SK-N-SH (cell line): ENCODE measurements around the gene DRC3. TPM values are rescaled to one million over a fixed set of nuclear protein-coding genes. Genes with fewer than 3 reads are reported as not detected.

ENCODE experiments used
- CTCF ChIA-PET: fragments of 300-600, 350-600 bp; formaldehyde crosslinking; extraction: SDS; loops from one replicate; lab custom pipeline; 2021; lab: Yijun Ruan, JAX
- POLR2A ChIA-PET: fragments of 350-600 bp; sonication (Branson Sonifier 250); formaldehyde crosslinking; extraction: SDS; loops from one replicate; lab custom pipeline; 2020; ENCODE audit warnings: antibody characterized with exemption, inconsistent platforms; lab: Yijun Ruan, JAX
- DNase-seq: peaks from one replicate; pipeline ENCODE4 v3.0.0; 2012
- H2AFZ ChIP-seq: fragments of 200-600 bp; sonication (generic); 2 replicates; pipeline ENCODE4 v1.8.1; 2016; ENCODE audit warnings: antibody characterized with exemption, mild to moderate bottlenecking, low read depth
- H3F3A ChIP-seq: fragments of 200-600 bp; sonication (generic); replicated peaks from 2 replicates; pipeline ENCODE3; 2016; ENCODE audit warnings: antibody characterized with exemption, mild to moderate bottlenecking; ENCODE audit not compliant: insufficient read depth
- H3K27ac ChIP-seq, 2 experiments: fragments of 200-500 bp in 1 of 2; fragments of 200-600 bp in 1 of 2; sonication (Bioruptor generic) in 1 of 2; sonication (generic), shearing (Covaris generic) in 1 of 2; 2 replicates each; pipeline versions ENCODE4 v1.5.1 to v1.6.1; 2014 to 2016; ENCODE audit warnings: low read depth in 2 of 2, inconsistent platforms in 1 of 2, low read length in 1 of 2, mild to moderate bottlenecking in 1 of 2, mixed read lengths in 1 of 2
- H3K27me3 ChIP-seq: fragments of 200-600 bp; sonication (generic), shearing (Covaris generic); 2 replicates; pipeline ENCODE4 v1.6.1; 2016; ENCODE audit warnings: mixed run types; ENCODE audit not compliant: insufficient read depth
- H3K36me3 ChIP-seq, 2 experiments: fragments of 200-500 bp in 1 of 2; fragments of 200-600 bp in 1 of 2; sonication (Bioruptor generic) in 1 of 2; sonication (generic) in 1 of 2; replicated peaks in 1 of 2; 2 replicates each; pipeline versions ENCODE3 to v1.5.1; 2014 to 2016; ENCODE audit warnings: low read length in 1 of 2, mild to moderate bottlenecking in 1 of 2; ENCODE audit not compliant: insufficient read depth in 2 of 2, control insufficient read depth in 1 of 2
- H3K4me1 ChIP-seq, 2 experiments: fragments of 200-500 bp in 1 of 2; fragments of 200-600 bp in 1 of 2; sonication (Bioruptor generic) in 1 of 2; sonication (generic), shearing (Covaris generic) in 1 of 2; 2 replicates each; pipeline versions ENCODE4 v1.5.1 to v1.6.1; 2014 to 2016; ENCODE audit warnings: low read depth in 1 of 2, low read length in 1 of 2, mixed run types in 1 of 2; ENCODE audit not compliant: insufficient read depth in 2 of 2, control insufficient read depth in 1 of 2
- H3K4me2 ChIP-seq: fragments of 200-600 bp; sonication (generic), shearing (Covaris generic); 2 replicates; pipeline ENCODE4 v1.6.1; 2017; ENCODE audit warnings: mixed run types
- H3K4me3 ChIP-seq, 2 experiments: fragments of 200-500 bp in 1 of 2; fragments of 200-600 bp in 1 of 2; sonication (Bioruptor generic) in 1 of 2; sonication (generic), shearing (Covaris generic) in 1 of 2; 2 replicates each; pipeline versions ENCODE4 v1.5.1 to v1.8.1; 2014 to 2016; ENCODE audit warnings: low read depth in 2 of 2, inconsistent platforms in 1 of 2, low read length in 1 of 2, mild to moderate bottlenecking in 1 of 2, mixed read lengths in 1 of 2, moderate library complexity in 1 of 2
- H3K79me2 ChIP-seq: fragments of 200-600 bp; sonication (generic); 2 replicates; pipeline ENCODE4 v1.8.1; 2017; ENCODE audit warnings: mild to moderate bottlenecking; ENCODE audit not compliant: insufficient read depth
- H3K9ac ChIP-seq: fragments of 200-600 bp; sonication (generic); 2 replicates; pipeline ENCODE4 v1.6.1; 2017; ENCODE audit warnings: mixed run types
- H3K9me2 ChIP-seq: fragments of 200-600 bp; sonication (generic); 2 replicates; pipeline ENCODE4 v1.6.1; 2017; ENCODE audit warnings: mixed run types
- H3K9me3 ChIP-seq: fragments of 200-600 bp; sonication (generic); 2 replicates; pipeline ENCODE4 v1.6.1; 2017; ENCODE audit warnings: mixed run types, mild to moderate bottlenecking, moderate library complexity
- H4K20me1 ChIP-seq: fragments of 200-600 bp; sonication (generic); 2 replicates; pipeline ENCODE4 v1.6.1; 2017; ENCODE audit warnings: mild to moderate bottlenecking, mixed run types; ENCODE audit not compliant: insufficient read depth
- FOXJ3 ChIP-seq: sonication (generic); formaldehyde crosslinking; IDR thresholded peaks from 2 replicates; pipeline ENCODE4 v1.5.1; 2020; ENCODE audit warnings: mild to moderate bottlenecking, missing genetic modification reagents
- FOXM1 ChIP-seq: IDR thresholded peaks from 2 replicates; pipeline ENCODE4 v1.4.0; 2012; ENCODE audit warnings: low read depth, mild to moderate bottlenecking
- GABPA ChIP-seq: IDR thresholded peaks from 2 replicates; pipeline ENCODE4 v1.4.0; 2012; ENCODE audit warnings: low read depth, mild to moderate bottlenecking
- MEF2A ChIP-seq: IDR thresholded peaks from 2 replicates; pipeline ENCODE4 v1.4.0; 2012; ENCODE audit warnings: low read depth, borderline replicate concordance
- MXI1 ChIP-seq: IDR thresholded peaks from 2 replicates; pipeline ENCODE4 v1.6.1; 2012; ENCODE audit warnings: mild to moderate bottlenecking, low read depth, low read length, improper control_type of control experiment
- RAD21 ChIP-seq: IDR thresholded peaks from 2 replicates; pipeline ENCODE4 v1.6.1; 2012; ENCODE audit warnings: mild to moderate bottlenecking, low read length
- RXRA ChIP-seq: IDR thresholded peaks from 2 replicates; pipeline ENCODE4 v1.4.0; 2012; ENCODE audit warnings: low read depth, mild to moderate bottlenecking, borderline replicate concordance
- SIN3A ChIP-seq: IDR thresholded peaks from 2 replicates; pipeline ENCODE4 v1.6.1; 2012; ENCODE audit warnings: low read depth, mild to moderate bottlenecking, low read length, moderate library complexity, borderline replicate concordance
- SMC3 ChIP-seq: IDR thresholded peaks from 2 replicates; pipeline ENCODE4 v1.6.1; 2012; ENCODE audit warnings: low read depth, low read length, improper control_type of control experiment
- TAF1 ChIP-seq: IDR thresholded peaks from 2 replicates; pipeline ENCODE4 v1.6.1; 2012; ENCODE audit warnings: low read depth, mild to moderate bottlenecking, low read length, moderate library complexity, borderline replicate concordance
- TCF12 ChIP-seq: IDR thresholded peaks from 2 replicates; pipeline ENCODE4 v1.4.0; 2012
- TEAD4 ChIP-seq: IDR thresholded peaks from 2 replicates; pipeline ENCODE4 v1.4.0; 2012; ENCODE audit warnings: mild to moderate bottlenecking, borderline replicate concordance; ENCODE audit not compliant: insufficient read depth
- WGBS: methylation state at CpG from one replicate; pipeline ENCODE4 v1.1.6; 2017; ENCODE audit warnings: low lambda C conversion rate; 5-methylcytosine and 5-hydroxymethylcytosine counted together
- polyA plus RNA-seq, 3 experiments: library from polyadenylated mRNA; depleted of rRNA; stranded (reverse); fragments of >200 nt; gene quantifications; 2 replicates each; pipeline ENCODE4 v1.2.3, GENCODE V29; 2012
- TF ChIP-seq, protein P1 (sequence below): fragments of 200-600 bp; sonication (generic); IDR thresholded peaks from 2 replicates; pipeline ENCODE4 v1.6.1; 2017; ENCODE audit warnings: antibody characterized with exemption, mild to moderate bottlenecking, moderate library complexity
- TF ChIP-seq, protein P2 (sequence below): IDR thresholded peaks from 2 replicates; pipeline ENCODE4 v1.4.0; 2012; ENCODE audit warnings: low read depth, borderline replicate concordance
- TF ChIP-seq, protein P3 (sequence below): IDR thresholded peaks from 2 replicates; pipeline ENCODE4; 2012
- TF ChIP-seq, protein P4 (sequence below): fragments of 150-350 bp; IDR thresholded peaks from 2 replicates; pipeline ENCODE4 v1.6.1; 2016; ENCODE audit warnings: mild to moderate bottlenecking, low read depth, low read length
- TF ChIP-seq, protein P5 (sequence below): IDR thresholded peaks from 2 replicates; pipeline ENCODE4 v1.4.0; 2012; ENCODE audit warnings: low read depth
- TF ChIP-seq, protein P6 (sequence below): fragments of 150-350 bp; IDR thresholded peaks from 2 replicates; pipeline ENCODE4 v1.6.1; 2017; ENCODE audit warnings: antibody characterized with exemption, low read length, low read depth, borderline replicate concordance

Gene DRC3
- polyA plus RNA-seq, 1 of the 3 experiments (the other 2 are of a cell fraction): 3.6 TPM

DNA sequence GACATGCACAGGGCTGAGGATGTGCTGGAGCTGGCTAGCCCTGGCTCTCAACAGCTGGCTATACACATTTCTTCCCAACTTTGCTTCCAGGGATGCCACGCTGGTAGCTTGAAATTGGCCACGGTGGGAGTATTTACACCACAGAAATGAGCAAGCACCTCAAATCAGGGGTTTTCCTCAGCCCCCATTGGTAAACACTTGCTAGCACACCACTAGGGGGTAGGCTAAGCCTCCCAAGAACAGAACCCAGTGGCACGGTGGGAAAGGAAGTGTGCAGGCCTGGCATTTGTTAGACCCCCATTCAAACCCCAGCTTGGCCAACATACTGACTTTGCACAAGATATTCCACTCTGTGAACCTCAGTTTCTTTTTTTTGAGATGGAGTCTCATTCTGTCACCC lies 12.9 kb downstream of the DRC3 start:
- H3K27ac ChIP-seq: no peak overlapping the region
- H3F3A ChIP-seq: peaks cover 4% of the 10 kb centered on the region
- H3K36me3 ChIP-seq: no peaks in the 10 kb centered on the region
- no peak overlapping the region for H3K4me3 ChIP-seq
- no peak overlapping the region for H2AFZ ChIP-seq
- no peaks in the 10 kb centered on the region for H3K79me2 ChIP-seq
- WGBS: 78% methylated on average over 3 of the region's 3 CpGs
- H3K4me1 ChIP-seq: peaks cover 2 to 4% of the 10 kb centered on the region in 2 experiments; a peak in 2 of 4 replicates
- TF ChIP-seq RAD21 (peak; percentile 65), SMC3 (peak; percentile 34; the same call in 1 of the 2 replicates), RXRA (no peak)
- TF ChIP-seq, protein P1, sequence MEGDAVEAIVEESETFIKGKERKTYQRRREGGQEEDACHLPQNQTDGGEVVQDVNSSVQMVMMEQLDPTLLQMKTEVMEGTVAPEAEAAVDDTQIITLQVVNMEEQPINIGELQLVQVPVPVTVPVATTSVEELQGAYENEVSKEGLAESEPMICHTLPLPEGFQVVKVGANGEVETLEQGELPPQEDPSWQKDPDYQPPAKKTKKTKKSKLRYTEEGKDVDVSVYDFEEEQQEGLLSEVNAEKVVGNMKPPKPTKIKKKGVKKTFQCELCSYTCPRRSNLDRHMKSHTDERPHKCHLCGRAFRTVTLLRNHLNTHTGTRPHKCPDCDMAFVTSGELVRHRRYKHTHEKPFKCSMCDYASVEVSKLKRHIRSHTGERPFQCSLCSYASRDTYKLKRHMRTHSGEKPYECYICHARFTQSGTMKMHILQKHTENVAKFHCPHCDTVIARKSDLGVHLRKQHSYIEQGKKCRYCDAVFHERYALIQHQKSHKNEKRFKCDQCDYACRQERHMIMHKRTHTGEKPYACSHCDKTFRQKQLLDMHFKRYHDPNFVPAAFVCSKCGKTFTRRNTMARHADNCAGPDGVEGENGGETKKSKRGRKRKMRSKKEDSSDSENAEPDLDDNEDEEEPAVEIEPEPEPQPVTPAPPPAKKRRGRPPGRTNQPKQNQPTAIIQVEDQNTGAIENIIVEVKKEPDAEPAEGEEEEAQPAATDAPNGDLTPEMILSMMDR: peak; percentile 46
- ChIA-PET CTCF (interaction anchor here (0.8 to 3.5 kb wide), 10 partner anchors 9 to 125 kb away, joined by 3 to 23 read pairs (median 5); partner anchors contain the start of genes ATPAF2, DRC3, GID4 and TOM1L2), POLR2A (no interaction called here)
- no peak overlapping the region for H3K4me2 ChIP-seq
- no peaks in the 10 kb centered on the region for H4K20me1 ChIP-seq
- peak; percentile 54 for DNase-seq
- no peaks in the 10 kb centered on the region for H3K27me3 ChIP-seq
- no peak overlapping the region for H3K9ac ChIP-seq
- H3K9me3 ChIP-seq: no peaks in the 10 kb centered on the region
- no peaks in the 10 kb centered on the region for H3K9me2 ChIP-seq

DNA sequence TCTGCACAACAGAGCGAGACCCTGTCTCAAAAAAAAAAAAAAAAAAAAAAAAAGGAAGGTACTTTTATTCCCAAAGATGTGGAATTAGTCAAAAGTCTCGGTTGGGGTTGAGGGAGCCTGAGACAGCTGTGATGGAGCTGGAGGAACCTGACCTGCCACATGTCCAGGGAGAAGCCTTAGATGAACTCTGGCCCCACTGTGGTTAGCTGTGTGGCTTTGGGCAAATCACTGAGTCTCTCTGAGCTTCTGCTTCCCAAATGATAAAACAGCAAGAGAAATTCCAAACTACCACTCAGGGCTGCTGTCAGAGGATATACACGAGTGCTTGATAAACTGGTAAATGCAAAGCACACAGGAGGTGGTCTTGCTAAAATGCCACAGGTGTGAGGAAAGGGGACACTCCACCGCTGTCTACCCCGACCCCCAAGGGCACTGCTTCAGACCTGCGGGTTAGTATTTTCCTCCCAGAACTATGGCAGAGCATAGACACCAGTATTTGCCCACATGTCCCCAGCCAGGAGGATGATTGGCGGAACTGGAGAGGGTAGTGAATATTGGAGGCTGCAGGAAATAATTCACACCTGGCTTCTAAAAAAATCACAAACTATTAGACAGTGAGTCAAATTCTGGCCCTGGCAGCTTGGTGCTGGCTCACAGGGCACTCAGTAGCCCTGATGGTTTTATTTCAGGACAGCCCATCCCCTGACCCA lies 14.7 kb downstream of the DRC3 start:
- Histone ChIP-seq H3K79me2 (no peaks in the 10 kb centered on the region), H2AFZ (no peak overlapping the region), H4K20me1 (no peaks in the 10 kb centered on the region), H3K4me2 (no peak overlapping the region), H3K27ac (no peak overlapping the region), H3K27me3 (no peaks in the 10 kb centered on the region), H3K9me3 (no peaks in the 10 kb centered on the region), H3K4me1 (peaks cover 0 to 4% of the 10 kb centered on the region in 2 experiments; a peak in 2 of 4 replicates), H3K4me3 (no peak overlapping the region), H3K9ac (no peak overlapping the region), H3F3A (peaks cover 13% of the 10 kb centered on the region), H3K36me3 (no peaks in the 10 kb centered on the region), H3K9me2 (no peaks in the 10 kb centered on the region)
- no peak for DNase-seq
- TF ChIP-seq MXI1 (no peak), RAD21 (no peak), FOXJ3 (CRISPR knock-in tag) (no peak), GABPA (no peak), MEF2A (no peak), SIN3A (no peak), TEAD4 (no peak), TCF12 (no peak), TAF1 (no peak), FOXM1 (no peak)
- TF ChIP-seq, protein P2, sequence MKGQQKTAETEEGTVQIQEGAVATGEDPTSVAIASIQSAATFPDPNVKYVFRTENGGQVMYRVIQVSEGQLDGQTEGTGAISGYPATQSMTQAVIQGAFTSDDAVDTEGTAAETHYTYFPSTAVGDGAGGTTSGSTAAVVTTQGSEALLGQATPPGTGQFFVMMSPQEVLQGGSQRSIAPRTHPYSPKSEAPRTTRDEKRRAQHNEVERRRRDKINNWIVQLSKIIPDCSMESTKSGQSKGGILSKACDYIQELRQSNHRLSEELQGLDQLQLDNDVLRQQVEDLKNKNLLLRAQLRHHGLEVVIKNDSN: no peak
- TF ChIP-seq, protein P3, sequence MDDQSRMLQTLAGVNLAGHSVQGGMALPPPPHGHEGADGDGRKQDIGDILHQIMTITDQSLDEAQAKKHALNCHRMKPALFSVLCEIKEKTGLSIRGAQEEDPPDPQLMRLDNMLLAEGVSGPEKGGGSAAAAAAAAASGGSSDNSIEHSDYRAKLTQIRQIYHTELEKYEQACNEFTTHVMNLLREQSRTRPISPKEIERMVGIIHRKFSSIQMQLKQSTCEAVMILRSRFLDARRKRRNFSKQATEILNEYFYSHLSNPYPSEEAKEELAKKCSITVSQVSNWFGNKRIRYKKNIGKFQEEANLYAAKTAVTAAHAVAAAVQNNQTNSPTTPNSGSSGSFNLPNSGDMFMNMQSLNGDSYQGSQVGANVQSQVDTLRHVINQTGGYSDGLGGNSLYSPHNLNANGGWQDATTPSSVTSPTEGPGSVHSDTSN: no peak
- TF ChIP-seq, protein P4, sequence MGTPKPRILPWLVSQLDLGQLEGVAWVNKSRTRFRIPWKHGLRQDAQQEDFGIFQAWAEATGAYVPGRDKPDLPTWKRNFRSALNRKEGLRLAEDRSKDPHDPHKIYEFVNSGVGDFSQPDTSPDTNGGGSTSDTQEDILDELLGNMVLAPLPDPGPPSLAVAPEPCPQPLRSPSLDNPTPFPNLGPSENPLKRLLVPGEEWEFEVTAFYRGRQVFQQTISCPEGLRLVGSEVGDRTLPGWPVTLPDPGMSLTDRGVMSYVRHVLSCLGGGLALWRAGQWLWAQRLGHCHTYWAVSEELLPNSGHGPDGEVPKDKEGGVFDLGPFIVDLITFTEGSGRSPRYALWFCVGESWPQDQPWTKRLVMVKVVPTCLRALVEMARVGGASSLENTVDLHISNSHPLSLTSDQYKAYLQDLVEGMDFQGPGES: no peak
- TF ChIP-seq, protein P5, sequence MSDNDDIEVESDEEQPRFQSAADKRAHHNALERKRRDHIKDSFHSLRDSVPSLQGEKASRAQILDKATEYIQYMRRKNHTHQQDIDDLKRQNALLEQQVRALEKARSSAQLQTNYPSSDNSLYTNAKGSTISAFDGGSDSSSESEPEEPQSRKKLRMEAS: no peak
- TF ChIP-seq, protein P6, sequence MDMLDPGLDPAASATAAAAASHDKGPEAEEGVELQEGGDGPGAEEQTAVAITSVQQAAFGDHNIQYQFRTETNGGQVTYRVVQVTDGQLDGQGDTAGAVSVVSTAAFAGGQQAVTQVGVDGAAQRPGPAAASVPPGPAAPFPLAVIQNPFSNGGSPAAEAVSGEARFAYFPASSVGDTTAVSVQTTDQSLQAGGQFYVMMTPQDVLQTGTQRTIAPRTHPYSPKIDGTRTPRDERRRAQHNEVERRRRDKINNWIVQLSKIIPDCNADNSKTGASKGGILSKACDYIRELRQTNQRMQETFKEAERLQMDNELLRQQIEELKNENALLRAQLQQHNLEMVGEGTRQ: no peak
- 83% methylated on average over 4 of the region's 7 CpGs for WGBS
- ChIA-PET POLR2A (no interaction called here), CTCF (interaction anchor here (0.6 to 2.8 kb wide), 2 partner anchors 46 to 132 kb away, joined by 3 to 13 read pairs; no protein-coding TSS in a partner anchor)
